Measurements from ENCODE around the gene TMA7B. TPM values are rescaled to one million over a fixed set of nuclear protein-coding genes. Genes with fewer than 3 reads are reported as not detected.

Gene TMA7B
- total RNA-seq, 1 donor from 2014 or later = not detected

DNA sequence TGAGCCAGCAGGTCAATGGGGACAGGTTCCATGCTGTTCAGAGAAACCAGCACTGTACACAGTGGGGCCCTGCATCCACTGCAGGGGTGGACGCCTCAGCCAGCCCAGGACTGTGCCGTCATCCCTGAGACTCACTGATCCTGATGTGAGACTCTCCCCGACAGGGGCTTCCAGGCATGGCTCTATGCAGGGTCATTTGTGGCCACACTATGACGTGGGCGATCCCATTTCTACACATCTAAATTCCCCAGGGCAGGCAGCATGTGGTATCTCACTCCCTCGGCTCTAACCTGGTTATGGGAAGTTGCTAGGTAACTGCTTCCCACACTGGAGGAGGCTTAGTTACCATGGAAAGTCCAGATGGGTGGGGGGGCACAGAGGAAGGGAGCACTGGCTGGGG is 20.4 kb downstream of the TMA7B start:
- DNase-seq (ENCODE audit: low read depth) = no peak
- TF ChIP-seq, protein P1, sequence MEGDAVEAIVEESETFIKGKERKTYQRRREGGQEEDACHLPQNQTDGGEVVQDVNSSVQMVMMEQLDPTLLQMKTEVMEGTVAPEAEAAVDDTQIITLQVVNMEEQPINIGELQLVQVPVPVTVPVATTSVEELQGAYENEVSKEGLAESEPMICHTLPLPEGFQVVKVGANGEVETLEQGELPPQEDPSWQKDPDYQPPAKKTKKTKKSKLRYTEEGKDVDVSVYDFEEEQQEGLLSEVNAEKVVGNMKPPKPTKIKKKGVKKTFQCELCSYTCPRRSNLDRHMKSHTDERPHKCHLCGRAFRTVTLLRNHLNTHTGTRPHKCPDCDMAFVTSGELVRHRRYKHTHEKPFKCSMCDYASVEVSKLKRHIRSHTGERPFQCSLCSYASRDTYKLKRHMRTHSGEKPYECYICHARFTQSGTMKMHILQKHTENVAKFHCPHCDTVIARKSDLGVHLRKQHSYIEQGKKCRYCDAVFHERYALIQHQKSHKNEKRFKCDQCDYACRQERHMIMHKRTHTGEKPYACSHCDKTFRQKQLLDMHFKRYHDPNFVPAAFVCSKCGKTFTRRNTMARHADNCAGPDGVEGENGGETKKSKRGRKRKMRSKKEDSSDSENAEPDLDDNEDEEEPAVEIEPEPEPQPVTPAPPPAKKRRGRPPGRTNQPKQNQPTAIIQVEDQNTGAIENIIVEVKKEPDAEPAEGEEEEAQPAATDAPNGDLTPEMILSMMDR (conservative IDR thresholded peaks at IDR 0.05; ENCODE audit: low read depth, low read length) = no peak
- H3K4me3 ChIP-seq (ENCODE audit: low read depth, low read length) = no peak overlapping the region

DNA sequence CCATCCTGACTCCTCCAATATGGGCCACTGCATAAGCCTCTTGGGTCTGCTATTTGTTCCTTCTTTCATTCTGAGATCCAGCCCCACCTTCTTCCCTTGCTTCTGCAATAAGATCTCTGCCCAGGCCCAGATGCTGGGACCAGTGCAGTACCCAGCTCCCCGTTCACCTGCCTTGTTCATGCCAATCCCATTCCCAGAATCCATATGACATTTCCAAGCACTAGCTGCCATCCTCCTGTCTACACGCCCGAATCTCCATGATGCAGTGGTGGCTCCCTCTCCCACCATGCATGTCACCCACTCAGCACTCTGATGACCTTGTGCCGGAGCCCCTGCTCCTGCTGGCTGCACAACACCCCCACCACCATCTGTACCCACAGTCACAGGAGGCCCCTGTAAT is 23.1 kb downstream of the TMA7B start:
- DNase-seq (ENCODE audit: low read depth) = no peak
- TF ChIP-seq, protein P1 (conservative IDR thresholded peaks at IDR 0.05; ENCODE audit: low read depth, low read length) = no peak
- no peak overlapping the region for H3K4me3 ChIP-seq (ENCODE audit: low read depth, low read length)

DNA sequence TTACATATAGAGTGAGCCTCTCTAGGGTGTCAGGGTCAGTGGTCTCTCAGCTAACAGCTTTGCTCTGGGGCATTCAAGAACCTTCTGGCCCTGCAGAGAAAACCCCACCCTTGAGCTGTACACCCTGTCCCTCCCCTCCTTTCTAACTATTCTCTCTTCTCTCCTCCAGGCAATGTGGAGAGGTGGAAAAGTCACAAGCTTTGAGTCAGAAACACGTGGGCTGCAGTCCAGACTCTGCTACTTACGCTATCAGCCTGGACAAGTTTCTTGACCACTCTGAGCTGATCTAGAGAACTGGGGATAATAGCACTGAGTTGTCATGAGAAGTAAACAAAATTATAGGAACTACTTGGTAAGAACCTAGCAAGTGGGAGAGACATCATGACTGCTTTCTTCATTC is 23.8 kb downstream of the TMA7B start:
- DNase-seq (ENCODE audit: low read depth) = no peak
- TF ChIP-seq, protein P1 (conservative IDR thresholded peaks at IDR 0.05; ENCODE audit: low read depth, low read length) = no peak
- H3K4me3 ChIP-seq (ENCODE audit: low read depth, low read length) = no peak overlapping the region

DNA sequence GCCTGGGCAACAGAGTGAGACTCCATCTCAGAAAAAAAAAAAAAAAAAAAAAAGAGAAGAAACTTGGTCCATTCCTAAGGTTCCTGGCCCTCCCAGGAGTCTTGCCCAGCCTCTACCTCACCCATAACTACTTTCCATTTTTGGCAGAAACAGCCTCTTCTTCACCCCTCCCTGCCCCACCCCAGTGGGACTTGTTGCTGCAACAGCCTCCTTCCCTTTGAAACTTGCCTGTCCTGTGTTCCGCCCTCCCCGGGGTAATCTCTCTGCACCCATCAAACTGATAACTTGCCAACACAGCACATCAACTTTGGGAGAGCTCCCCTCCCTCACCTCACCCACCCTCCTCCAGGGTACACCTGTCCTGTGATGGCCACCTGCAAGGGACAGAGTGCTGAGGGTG is 24.5 kb downstream of the TMA7B start:
- H3K4me3 ChIP-seq (ENCODE audit: low read depth, low read length) = no peak overlapping the region
- DNase-seq (ENCODE audit: low read depth) = no peak
- TF ChIP-seq, protein P1 (conservative IDR thresholded peaks at IDR 0.05; ENCODE audit: low read depth, low read length) = no peak

DNA sequence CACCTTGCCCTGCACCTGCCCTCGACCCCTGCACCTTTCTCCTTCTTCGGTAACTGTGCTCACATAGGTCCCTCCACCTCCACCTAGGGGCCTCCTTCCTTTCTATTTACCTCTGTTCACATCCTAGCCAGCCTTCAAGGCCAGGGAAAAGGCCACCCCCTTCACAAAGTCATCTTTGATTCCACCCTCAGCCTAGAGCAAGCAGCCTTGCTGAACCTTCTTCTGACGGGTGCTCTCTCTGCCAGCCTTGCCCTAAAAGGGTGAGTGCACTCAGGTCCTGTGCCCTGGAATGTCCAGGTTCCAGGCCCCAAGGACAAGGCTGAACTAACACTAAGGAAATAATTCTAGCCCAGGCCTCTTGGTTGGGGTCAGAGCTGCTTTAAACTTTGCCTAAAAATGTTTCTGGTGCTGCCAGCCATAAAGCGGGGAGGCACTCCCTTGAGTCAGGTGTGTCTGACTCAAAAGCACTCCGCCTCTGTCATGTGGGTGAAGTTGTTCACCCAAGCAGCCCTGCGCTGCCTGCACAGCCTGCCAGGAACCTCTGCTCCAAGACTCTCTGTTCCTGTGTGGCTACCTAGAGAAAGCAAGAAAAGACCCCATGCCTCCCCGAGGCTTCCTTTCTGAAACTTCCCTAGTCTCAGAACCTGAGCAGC is 25.3 kb downstream of the TMA7B start:
- TF ChIP-seq, protein P1 (conservative IDR thresholded peaks at IDR 0.05; ENCODE audit: low read depth, low read length) = no peak
- no peak for DNase-seq (ENCODE audit: low read depth)
- no peak overlapping the region for H3K4me3 ChIP-seq (ENCODE audit: low read depth, low read length)

DNA sequence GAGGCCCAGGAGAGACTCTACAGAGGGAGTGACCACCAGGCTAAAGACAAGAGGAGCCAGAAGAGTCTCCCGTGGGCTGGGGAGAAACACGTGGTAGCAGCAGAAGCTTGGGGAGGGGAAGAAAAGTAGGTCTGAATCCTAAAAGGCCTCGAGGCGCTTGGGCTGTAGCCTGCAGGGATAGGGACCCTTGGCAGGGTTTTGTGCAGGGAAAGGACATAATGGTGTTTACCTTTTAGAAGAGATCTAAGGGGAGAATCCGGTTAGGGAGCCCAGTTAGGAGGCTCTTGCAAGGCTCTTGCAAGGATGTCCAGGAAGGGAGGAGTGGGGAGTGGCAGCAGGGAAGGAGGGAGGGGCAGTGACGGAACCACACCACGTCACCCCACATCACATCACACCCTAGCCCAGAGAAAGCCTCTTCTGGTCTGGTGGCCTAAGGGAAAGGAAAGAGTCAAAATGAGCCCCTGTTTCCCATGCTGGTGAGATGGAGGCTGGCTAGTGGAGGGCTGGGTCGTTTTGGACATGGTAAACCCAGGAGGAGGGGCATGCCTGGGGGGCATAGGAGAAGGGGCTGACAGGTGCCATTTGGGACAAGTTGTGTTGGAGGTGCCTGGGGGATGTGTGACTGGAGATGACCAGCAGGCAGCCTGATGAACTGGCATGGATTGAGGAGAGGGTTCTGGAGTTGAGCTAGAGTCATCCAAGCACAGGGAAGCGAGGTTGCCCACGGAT is 28.4 kb downstream of the TMA7B start:
- H3K4me3 ChIP-seq (ENCODE audit: low read depth, low read length) = no peak overlapping the region
- no peak for DNase-seq (ENCODE audit: low read depth)
- TF ChIP-seq, protein P1 (conservative IDR thresholded peaks at IDR 0.05; ENCODE audit: low read depth, low read length) = no peak

DNA sequence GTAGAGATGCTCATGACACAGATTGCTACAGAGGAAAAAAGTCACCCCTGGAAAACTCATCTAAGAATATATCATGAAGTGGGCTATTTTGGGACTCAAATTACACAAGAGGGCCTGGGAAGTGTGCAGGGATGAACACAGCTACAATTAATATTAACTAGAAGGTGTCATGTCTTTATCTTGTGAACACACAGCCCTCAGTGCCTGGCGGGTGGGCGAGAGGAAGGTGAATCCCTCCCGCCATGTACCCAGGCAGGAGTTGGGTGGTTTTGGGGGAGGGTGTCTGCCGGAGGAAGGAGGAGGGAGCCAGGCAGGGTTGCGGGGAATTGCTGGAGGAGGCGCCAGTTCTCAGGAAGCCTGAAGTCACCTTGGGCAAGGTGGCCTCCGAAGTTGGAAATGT is 29.4 kb downstream of the TMA7B start:
- no peak for DNase-seq (ENCODE audit: low read depth)
- no peak overlapping the region for H3K4me3 ChIP-seq (ENCODE audit: low read depth, low read length)
- TF ChIP-seq, protein P1 (conservative IDR thresholded peaks at IDR 0.05; ENCODE audit: low read depth, low read length) = no peak
